HepG2 (cell line): ENCODE data around the gene GCLC. TPM values are rescaled to one million over a fixed set of nuclear protein-coding genes. Genes with fewer than 3 reads are reported as not detected.

ENCODE experiments used
- AHR ChIP-seq: IDR thresholded peaks from 2 replicates; pipeline ENCODE4 v1.6.1; 2018; ENCODE audit warnings: missing genetic modification reagents, missing compliant biosample characterization
- ATF7-NPFF ChIP-seq: sonication (generic); formaldehyde crosslinking; IDR thresholded peaks from 2 replicates; pipeline ENCODE4 v1.8.1; 2023; ENCODE audit warnings: mild to moderate bottlenecking, low read depth, missing genetic modification reagents, moderate library complexity
- EP300 ChIP-seq, 3 experiments: sonication (generic) in 1 of 3; formaldehyde crosslinking in 1 of 3; IDR thresholded peaks; 2 replicates each; pipeline versions ENCODE4 v1.5.1 to v1.6.1; 2011 to 2020; ENCODE audit warnings: low read depth in 2 of 3, low read length in 2 of 3, borderline replicate concordance in 1 of 3, improper control_type of control experiment in 1 of 3, mild to moderate bottlenecking in 1 of 3, missing genetic modification reagents in 1 of 3, moderate library complexity in 1 of 3
- FOXC1 ChIP-seq: sonication (generic); formaldehyde crosslinking; IDR thresholded peaks from 2 replicates; pipeline ENCODE4 v1.8.0; 2022; ENCODE audit warnings: mild to moderate bottlenecking, missing genetic modification reagents, borderline replicate concordance
- IKZF4 ChIP-seq: sonication (generic); formaldehyde crosslinking; IDR thresholded peaks from 2 replicates; pipeline ENCODE4 v1.5.1; 2020; ENCODE audit warnings: borderline replicate concordance, mild to moderate bottlenecking, low read depth, missing genetic modification reagents; ENCODE audit errors: not compliant biosample characterization
- KLF16 ChIP-seq, 2 experiments: sonication (generic) in 1 of 2; formaldehyde crosslinking in 1 of 2; IDR thresholded peaks; 2 replicates each; pipeline versions ENCODE4 v1.6.1 to v1.8.0; 2016 to 2023; ENCODE audit warnings: missing genetic modification reagents in 2 of 2, missing compliant biosample characterization in 1 of 2
- MEF2D ChIP-seq: sonication (generic); formaldehyde crosslinking; IDR thresholded peaks from 2 replicates; pipeline ENCODE4 v1.5.1; 2020; ENCODE audit warnings: mild to moderate bottlenecking, missing genetic modification reagents
- MYC ChIP-seq: sonication (generic); formaldehyde crosslinking; IDR thresholded peaks from 2 replicates; pipeline ENCODE4 v1.9.0; 2021; ENCODE audit warnings: missing genetic modification reagents, borderline replicate concordance
- NCOA1 ChIP-seq: sonication (generic); formaldehyde crosslinking; IDR thresholded peaks from 2 replicates; pipeline ENCODE4 v1.9.0; 2021; ENCODE audit warnings: missing genetic modification reagents
- PHF8 ChIP-seq: sonication (generic); formaldehyde crosslinking; IDR thresholded peaks from 2 replicates; pipeline ENCODE4 v1.5.0; 2020; ENCODE audit warnings: missing genetic modification reagents
- STAT5B ChIP-seq: sonication (generic); formaldehyde crosslinking; IDR thresholded peaks from 2 replicates; pipeline ENCODE4 v1.4.0; 2020; ENCODE audit warnings: missing genetic modification reagents
- TBX2 ChIP-seq: sonication (generic); formaldehyde crosslinking; IDR thresholded peaks from 2 replicates; pipeline ENCODE4 v1.5.0; 2020; ENCODE audit warnings: missing genetic modification reagents, mild to moderate bottlenecking, borderline replicate concordance
- TMF1 ChIP-seq: sonication (generic); formaldehyde crosslinking; IDR thresholded peaks from 2 replicates; pipeline ENCODE4 v1.8.1; 2022; ENCODE audit warnings: low read depth, missing genetic modification reagents
- XRCC5 ChIP-seq: fragments of 200-400 bp; formaldehyde crosslinking; optimal IDR thresholded peaks from 2 replicates; pipeline ENCODE3; 2017; ENCODE audit warnings: mild to moderate bottlenecking, low read length
- ZNF251 ChIP-seq: sonication (generic); formaldehyde crosslinking; IDR thresholded peaks from 2 replicates; pipeline ENCODE4 v1.9.0; 2021; ENCODE audit warnings: mild to moderate bottlenecking, missing genetic modification reagents
- ZNF556 ChIP-seq: sonication (generic); formaldehyde crosslinking; IDR thresholded peaks from 2 replicates; pipeline ENCODE4 v1.4.0; 2020; ENCODE audit warnings: mild to moderate bottlenecking, missing genetic modification reagents, borderline replicate concordance
- ZNF720 ChIP-seq: sonication (generic); formaldehyde crosslinking; IDR thresholded peaks from 2 replicates; pipeline ENCODE4 v1.4.0; 2020; ENCODE audit warnings: missing genetic modification reagents
- ZNF749 ChIP-seq: sonication (generic); formaldehyde crosslinking; IDR thresholded peaks from 2 replicates; pipeline ENCODE4 v1.8.0; 2022; ENCODE audit warnings: mild to moderate bottlenecking, missing genetic modification reagents, moderate library complexity, borderline replicate concordance
- polyA plus RNA-seq, 8 experiments: library from polyadenylated mRNA; depleted of rRNA in 3 of 8; stranded (reverse) in 7 of 8; unstranded in 1 of 8; fragments of >200 nt; fragmentation: Illumina TruSeq in 4 of 8; extraction: Trizol in 4 of 8; gene quantifications; 2 replicates each; pipeline versions ENCODE4 v1.2.1 to v1.2.3, GENCODE V29; 2011 to 2016; ENCODE audit warnings: low read depth in 4 of 8, missing spikeins in 1 of 8, mixed read lengths in 1 of 8; ENCODE audit not compliant: insufficient read depth in 1 of 8
- total RNA-seq, 5 experiments: library from RNA; depleted of rRNA; stranded (reverse); fragments of >200 nt; fragmentation: Illumina TruSeq; extraction: Trizol; gene quantifications; 2 replicates each; pipeline ENCODE4 v1.2.3, GENCODE V29; 2016; ENCODE audit warnings: low read depth in 1 of 5
- TF ChIP-seq, protein P1 (sequence below): sonication (generic); formaldehyde crosslinking; IDR thresholded peaks from 2 replicates; pipeline ENCODE4 v1.4.0; 2020; ENCODE audit warnings: low read depth, mild to moderate bottlenecking, missing genetic modification reagents
- TF ChIP-seq, protein P2 (sequence below): sonication (generic); formaldehyde crosslinking; IDR thresholded peaks from 2 replicates; pipeline ENCODE4 v1.5.0; 2020; ENCODE audit warnings: mild to moderate bottlenecking, missing genetic modification reagents
- TF ChIP-seq, protein P3 (sequence below): sonication (generic); formaldehyde crosslinking; IDR thresholded peaks from 2 replicates; pipeline ENCODE4 v1.9.0; 2022; ENCODE audit warnings: missing genetic modification reagents, mild to moderate bottlenecking, borderline replicate concordance
- TF ChIP-seq, protein P4 (sequence below): sonication (generic); formaldehyde crosslinking; IDR thresholded peaks from 2 replicates; pipeline ENCODE4 v1.5.0; 2020; ENCODE audit warnings: missing genetic modification reagents, mild to moderate bottlenecking, borderline replicate concordance

The GCLC gene
- total and polyA plus RNA-seq, 2 of the 13 experiments (the other 11 are each of a cell fraction or from before 2014, with no cell fraction given) = 35.3 to 84.6 TPM

DNA sequence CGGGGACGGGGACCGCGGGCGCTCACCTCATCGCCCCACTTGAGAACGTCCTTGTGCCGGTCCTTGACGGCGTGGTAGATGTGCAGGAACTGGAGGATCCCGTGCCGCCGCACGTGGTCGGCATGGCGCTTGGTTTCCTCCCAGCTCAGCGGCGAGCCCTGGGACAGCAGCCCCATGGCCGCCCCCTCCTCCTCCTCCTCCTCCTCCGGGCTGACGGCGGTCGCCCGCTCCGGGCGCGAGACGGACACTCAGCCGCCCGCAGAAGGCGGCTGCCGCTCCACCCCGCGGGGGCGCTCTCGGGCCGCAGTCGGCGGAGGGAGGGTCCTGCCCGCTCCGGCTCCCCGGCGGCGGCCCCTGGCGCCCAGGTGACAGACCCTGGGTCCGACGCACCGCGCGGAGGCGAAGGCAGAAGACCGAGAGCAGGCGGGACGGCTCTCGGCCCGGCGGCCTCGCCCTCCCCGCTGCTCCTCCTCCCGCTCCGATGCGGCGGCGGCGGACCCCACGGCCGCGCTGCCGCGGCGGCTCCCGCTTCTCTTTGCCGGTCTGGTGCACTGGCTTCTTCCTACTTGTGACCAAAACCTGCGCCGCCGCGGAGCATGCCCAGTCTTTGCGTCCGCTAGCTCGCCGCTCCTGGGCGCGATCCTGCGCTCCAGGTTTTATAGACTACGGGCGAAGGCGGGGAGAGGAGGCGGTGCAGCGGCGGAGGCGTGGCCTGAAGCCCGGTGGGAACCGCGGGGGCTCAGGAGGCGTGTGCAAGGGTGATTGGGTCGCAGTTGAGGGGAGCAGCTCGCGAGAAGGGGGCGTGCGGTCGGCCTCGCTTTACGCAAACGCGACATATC lies at the start of gene GCLC (continued):
- TF ChIP-seq IKZF4 (CRISPR knock-in tag) = peak; percentile 76
- TF ChIP-seq STAT5B = peak; percentile 59; the same call in 1 of the 2 replicates
- peak; percentile 75 for TF ChIP-seq PHF8 (CRISPR knock-in tag)
- peak; percentile 98 for TF ChIP-seq XRCC5
- TF ChIP-seq, protein P1, sequence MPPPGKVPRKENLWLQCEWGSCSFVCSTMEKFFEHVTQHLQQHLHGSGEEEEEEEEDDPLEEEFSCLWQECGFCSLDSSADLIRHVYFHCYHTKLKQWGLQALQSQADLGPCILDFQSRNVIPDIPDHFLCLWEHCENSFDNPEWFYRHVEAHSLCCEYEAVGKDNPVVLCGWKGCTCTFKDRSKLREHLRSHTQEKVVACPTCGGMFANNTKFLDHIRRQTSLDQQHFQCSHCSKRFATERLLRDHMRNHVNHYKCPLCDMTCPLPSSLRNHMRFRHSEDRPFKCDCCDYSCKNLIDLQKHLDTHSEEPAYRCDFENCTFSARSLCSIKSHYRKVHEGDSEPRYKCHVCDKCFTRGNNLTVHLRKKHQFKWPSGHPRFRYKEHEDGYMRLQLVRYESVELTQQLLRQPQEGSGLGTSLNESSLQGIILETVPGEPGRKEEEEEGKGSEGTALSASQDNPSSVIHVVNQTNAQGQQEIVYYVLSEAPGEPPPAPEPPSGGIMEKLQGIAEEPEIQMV (CRISPR knock-in tag) = peak; percentile 99
- TF ChIP-seq ATF7-NPFF (CRISPR knock-in tag) = peak; percentile 86; the same call in 1 of the 2 replicates
- peak in 1 of 2 experiments; percentile 97; a peak in 2 of 4 replicates for TF ChIP-seq KLF16 (CRISPR knock-in tag; IDR thresholded peaks at IDR 0.05)
- TF ChIP-seq MYC (CRISPR knock-in tag) = peak; percentile 89
- peak; percentile 75; the same call in 1 of the 2 replicates for TF ChIP-seq MEF2D (CRISPR knock-in tag)
- TF ChIP-seq NCOA1 = peak; percentile 99
- TF ChIP-seq ZNF556 (CRISPR knock-in tag) = peak; percentile 98
- TF ChIP-seq, protein P2, sequence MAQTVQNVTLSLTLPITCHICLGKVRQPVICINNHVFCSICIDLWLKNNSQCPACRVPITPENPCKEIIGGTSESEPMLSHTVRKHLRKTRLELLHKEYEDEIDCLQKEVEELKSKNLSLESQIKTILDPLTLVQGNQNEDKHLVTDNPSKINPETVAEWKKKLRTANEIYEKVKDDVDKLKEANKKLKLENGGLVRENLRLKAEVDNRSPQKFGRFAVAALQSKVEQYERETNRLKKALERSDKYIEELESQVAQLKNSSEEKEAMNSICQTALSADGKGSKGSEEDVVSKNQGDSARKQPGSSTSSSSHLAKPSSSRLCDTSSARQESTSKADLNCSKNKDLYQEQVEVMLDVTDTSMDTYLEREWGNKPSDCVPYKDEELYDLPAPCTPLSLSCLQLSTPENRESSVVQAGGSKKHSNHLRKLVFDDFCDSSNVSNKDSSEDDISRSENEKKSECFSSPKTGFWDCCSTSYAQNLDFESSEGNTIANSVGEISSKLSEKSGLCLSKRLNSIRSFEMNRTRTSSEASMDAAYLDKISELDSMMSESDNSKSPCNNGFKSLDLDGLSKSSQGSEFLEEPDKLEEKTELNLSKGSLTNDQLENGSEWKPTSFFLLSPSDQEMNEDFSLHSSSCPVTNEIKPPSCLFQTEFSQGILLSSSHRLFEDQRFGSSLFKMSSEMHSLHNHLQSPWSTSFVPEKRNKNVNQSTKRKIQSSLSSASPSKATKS = no peak
- TF ChIP-seq ZNF251 (CRISPR knock-in tag) = 0 out of 2 replicates have a peak, but pooled peaks have one; percentile 4
- peak; percentile 89 for TF ChIP-seq TMF1 (CRISPR knock-in tag)
- TF ChIP-seq, protein P3, sequence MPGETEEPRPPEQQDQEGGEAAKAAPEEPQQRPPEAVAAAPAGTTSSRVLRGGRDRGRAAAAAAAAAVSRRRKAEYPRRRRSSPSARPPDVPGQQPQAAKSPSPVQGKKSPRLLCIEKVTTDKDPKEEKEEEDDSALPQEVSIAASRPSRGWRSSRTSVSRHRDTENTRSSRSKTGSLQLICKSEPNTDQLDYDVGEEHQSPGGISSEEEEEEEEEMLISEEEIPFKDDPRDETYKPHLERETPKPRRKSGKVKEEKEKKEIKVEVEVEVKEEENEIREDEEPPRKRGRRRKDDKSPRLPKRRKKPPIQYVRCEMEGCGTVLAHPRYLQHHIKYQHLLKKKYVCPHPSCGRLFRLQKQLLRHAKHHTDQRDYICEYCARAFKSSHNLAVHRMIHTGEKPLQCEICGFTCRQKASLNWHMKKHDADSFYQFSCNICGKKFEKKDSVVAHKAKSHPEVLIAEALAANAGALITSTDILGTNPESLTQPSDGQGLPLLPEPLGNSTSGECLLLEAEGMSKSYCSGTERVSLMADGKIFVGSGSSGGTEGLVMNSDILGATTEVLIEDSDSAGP (CRISPR knock-in tag) = peak; percentile 84
- TF ChIP-seq FOXC1 (CRISPR knock-in tag) = peak; percentile 88; the same call in 1 of the 2 replicates
- TF ChIP-seq AHR (CRISPR knock-in tag) = peak; percentile 93; the same call in 1 of the 2 replicates
- peak; percentile 87; the same call in 1 of the 2 replicates for TF ChIP-seq ZNF749 (CRISPR knock-in tag)
- TF ChIP-seq, protein P4, sequence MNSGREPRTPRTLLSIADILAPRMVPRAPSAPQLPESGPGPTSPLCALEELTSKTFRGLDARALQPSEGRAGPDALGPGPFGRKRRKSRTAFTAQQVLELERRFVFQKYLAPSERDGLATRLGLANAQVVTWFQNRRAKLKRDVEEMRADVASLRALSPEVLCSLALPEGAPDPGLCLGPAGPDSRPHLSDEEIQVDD = no peak; the same call in 1 of the 2 replicates
- peak in 1 of 2 experiments; percentile 47; a peak in 2 of 4 replicates for TF ChIP-seq EP300 (IDR thresholded peaks at IDR 0.05; ENCODE audit: low read depth in 2 of 2, low read length in 2 of 2)
- TF ChIP-seq EP300 (CRISPR knock-in tag; IDR thresholded peaks at IDR 0.05; ENCODE audit: borderline replicate concordance) = peak; percentile 66
- TF ChIP-seq TBX2 (CRISPR knock-in tag) = peak; percentile 88; the same call in 1 of the 2 replicates
- TF ChIP-seq ZNF720 = 0 out of 2 replicates have a peak, but pooled peaks have one; percentile 17
